LoVo (cell line): ENCODE results near the gene TOLLIP.
"Not testable (repeated sequence)": the region's sequence is repeated elsewhere in the genome, so short reads cannot be mapped to it uniquely, and the experiment has no call there.

Experiments used
- DNase-seq: peaks from one replicate; pipeline ENCODE4 v3.0.0-alpha.2; 2016; ENCODE audit warnings: low spot score

TOLLIP gene

GRCh38 chr11:1309498-1310317 is at the start of gene TOLLIP:
Gene TOLLIP, minus strand, starts transcription at chr11:1309632. Its CDS starts 134 bp downstream, at chr11:1309498.
- DNase-seq: peak; percentile 97

GRCh38 chr11:1358931-1359330 is 49.5 kb upstream of the TOLLIP start:
- DNase-seq: not testable (repeated sequence)

- DNase-seq: no peak
Measured at GRCh38 chr11:1358286-1358685, 48.9 kb upstream of the TOLLIP start.

- DNase-seq: no peak
Measured at GRCh38 chr11:1356478-1356960, 47.1 kb upstream of the TOLLIP start.

GRCh38 chr11:1356007-1356435 is 46.6 kb upstream of the TOLLIP start:
- DNase-seq: no peak

- no peak for DNase-seq
Measured at GRCh38 chr11:1354125-1354938, 44.9 kb upstream of the TOLLIP start.

- no peak for DNase-seq
Measured at GRCh38 chr11:1353383-1354124, 44.1 kb upstream of the TOLLIP start.

- DNase-seq: no peak
Measured at GRCh38 chr11:1352696-1353382, 43.4 kb upstream of the TOLLIP start.

GRCh38 chr11:1351278-1351937 is 42.0 kb upstream of the TOLLIP start:
- no peak for DNase-seq

GRCh38 chr11:1350086-1350725 is 40.8 kb upstream of the TOLLIP start:
- no peak for DNase-seq

- no peak for DNase-seq
Measured at GRCh38 chr11:1349327-1350041, 40.1 kb upstream of the TOLLIP start.

GRCh38 chr11:1348796-1349326 is 39.4 kb upstream of the TOLLIP start:
- DNase-seq: no peak

- no peak for DNase-seq
Measured at GRCh38 chr11:1348146-1348795, 38.8 kb upstream of the TOLLIP start.

GRCh38 chr11:1347411-1347999 is 38.1 kb upstream of the TOLLIP start:
- DNase-seq: not testable (repeated sequence)

- DNase-seq: no peak
Measured at GRCh38 chr11:1346669-1347390, 37.4 kb upstream of the TOLLIP start.

GRCh38 chr11:1345737-1346513 is 36.5 kb upstream of the TOLLIP start:
- DNase-seq: no peak

GRCh38 chr11:1344056-1344635 is 34.7 kb upstream of the TOLLIP start:
- DNase-seq: no peak
